Measurements from ENCODE around the gene REG4.

DNA sequence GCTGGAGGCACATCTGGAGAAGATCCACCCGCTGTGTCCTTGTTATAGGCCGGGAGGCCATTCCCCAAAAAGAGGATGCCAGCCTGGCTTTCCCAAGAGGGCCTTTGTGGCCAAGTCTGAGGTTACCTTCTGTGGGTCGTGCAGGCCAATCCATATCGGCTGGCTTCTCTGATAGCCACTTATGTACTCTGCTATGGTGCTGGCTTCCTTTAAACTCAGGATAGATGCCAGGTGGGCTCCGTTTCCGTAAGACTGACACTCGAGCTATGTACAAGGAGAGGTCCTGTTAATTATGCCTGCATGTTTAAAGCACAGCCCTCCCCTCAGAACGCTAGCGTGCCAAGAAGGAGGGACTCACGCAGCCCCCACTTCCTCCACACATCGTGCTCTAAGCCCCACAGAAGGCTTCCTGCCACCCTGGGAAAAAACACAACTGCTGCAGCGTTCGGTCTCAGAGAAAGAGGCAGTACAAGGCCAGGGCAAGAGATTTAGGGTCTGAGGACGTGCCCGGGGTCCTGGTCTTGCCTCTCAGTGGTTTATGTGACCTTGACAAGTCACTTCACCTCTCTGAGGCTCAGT lies 11.6 kb downstream of the REG4 start:
- TF ChIP-seq, protein P1, sequence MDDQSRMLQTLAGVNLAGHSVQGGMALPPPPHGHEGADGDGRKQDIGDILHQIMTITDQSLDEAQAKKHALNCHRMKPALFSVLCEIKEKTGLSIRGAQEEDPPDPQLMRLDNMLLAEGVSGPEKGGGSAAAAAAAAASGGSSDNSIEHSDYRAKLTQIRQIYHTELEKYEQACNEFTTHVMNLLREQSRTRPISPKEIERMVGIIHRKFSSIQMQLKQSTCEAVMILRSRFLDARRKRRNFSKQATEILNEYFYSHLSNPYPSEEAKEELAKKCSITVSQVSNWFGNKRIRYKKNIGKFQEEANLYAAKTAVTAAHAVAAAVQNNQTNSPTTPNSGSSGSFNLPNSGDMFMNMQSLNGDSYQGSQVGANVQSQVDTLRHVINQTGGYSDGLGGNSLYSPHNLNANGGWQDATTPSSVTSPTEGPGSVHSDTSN (IDR thresholded peaks at IDR 0.05): no peak
- no peak for TF ChIP-seq RAD21 (IDR thresholded peaks at IDR 0.05; ENCODE audit: low read length)

All from SK-N-SH (cell line).